Stimulated activated CD4-positive, alpha-beta T cell treated with anti-CD3 and anti-CD28 coated beads, Interleukin-12 subunit alpha, Interleukin-12 subunit beta, amount 100 ng/mL, for 4 hours (primary cell): ENCODE data around the gene CHIT1.

Source experiments
- DNase-seq: peaks from one replicate; pipeline ENCODE4 v3.0.0-alpha.2; 2020

The CHIT1 gene

DNA sequence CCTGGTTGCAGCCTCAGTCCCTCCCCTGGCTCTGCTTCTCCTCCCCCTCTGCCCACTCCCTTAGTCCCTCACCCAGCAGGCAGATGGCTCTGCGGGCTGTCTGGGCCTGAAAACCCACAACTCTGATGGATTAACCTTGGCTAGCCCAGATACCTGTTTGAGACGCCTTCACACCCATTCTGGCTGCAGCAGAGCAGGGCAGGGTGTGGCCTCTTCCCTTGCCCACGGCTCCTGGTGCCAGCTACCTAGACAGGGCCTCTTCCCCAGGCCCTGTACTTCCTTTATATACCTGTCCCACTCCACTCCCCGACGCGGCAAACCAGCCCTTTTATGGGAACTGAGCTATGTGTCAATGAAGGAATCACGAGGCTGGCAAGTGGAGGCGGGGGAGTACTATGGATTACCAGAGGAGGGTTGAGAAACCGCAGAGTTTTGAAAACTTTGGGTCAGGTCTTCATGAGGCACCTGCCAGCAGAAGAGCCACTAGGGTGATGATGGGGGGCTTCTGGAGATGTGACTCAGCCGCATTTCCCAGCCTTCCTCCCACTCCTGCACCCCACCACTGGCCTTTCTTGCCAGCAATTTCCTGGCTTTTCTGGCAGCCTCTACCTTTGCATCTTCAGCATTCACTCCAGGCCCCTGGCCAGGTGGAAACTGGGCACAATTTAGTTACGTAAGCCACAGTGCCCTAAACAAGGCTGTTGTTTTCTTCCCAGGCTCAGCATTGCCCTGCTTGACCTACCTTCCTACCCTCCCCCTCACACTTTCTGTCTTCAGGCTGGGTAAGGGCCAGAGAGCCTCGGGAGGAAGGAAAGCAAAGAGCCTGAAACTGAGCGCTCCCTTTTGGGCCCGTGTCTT lies 42.8 kb downstream of the CHIT1 start, which contains the start of gene CHI3L1:
Gene CHI3L1 (minus strand): TSS at position 259 of the 858 bp plus-strand sequence. CDS start 81 bp downstream, at position 178.
- no peak for DNase-seq

GRCh38 chr1:203186091-203186445 lies 43.4 kb downstream of the CHIT1 start:
- no peak for DNase-seq

DNA sequence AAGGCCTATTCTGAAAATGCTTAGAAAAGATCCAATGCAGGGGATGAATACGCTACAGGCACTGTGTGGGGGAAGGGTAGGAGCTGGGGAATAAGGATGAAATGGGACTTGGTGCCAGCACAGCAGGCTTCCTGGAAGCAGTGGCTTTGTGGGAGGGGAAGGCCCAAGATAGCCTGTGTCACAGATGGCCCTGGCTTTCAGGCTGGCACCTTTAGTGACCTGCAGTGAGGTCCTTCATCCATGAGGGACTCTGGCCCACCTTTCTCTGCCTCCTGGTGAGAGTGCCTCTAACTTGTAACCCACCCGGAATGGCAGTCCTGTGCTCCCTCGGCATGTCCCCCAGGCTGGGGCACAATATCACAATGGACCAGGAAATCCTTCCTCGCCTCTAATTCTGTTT lies 43.9 kb downstream of the CHIT1 start:
- no peak for DNase-seq

GRCh38 chr1:203185061-203185461 lies 44.4 kb downstream of the CHIT1 start:
- no peak for DNase-seq

DNA sequence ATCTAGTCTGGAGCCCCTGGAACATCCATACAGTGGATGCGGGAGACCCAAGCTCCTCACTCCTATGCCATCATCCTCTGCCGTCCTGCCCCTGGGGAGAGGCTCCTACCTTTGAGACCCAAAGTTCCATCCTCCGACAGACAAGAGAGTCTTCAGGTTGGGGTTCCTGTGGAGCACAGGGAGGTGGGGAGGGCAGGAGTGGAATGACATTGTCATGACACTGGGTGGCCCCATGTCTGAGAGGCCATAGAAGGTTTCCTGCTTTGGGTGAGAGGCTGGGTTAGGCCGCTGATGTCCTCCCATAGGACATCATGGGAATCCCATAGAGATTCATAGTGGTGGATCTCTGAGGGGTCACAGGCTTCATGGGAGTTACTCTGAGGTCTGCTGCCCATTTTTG lies 45.0 kb downstream of the CHIT1 start:
- no peak for DNase-seq

DNA sequence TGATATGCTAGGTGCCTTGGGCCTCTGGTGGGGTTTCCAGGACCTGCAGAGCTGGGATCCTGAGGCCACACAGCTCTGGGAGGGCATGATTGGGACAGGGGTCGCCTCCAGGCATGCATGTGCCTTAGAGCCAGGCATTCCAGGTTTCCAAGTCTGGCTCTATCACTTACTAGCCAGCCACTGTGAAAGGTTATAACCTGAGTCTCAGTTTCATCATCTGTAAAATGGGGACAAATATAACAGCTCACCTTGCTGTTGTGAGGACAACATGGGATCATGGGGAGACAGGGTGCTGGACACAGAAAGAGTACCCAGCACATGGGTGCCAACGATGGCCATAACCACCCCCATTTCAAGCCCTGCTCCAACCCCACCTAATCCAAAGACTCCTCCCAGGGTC lies 45.6 kb downstream of the CHIT1 start:
- no peak for DNase-seq

DNA sequence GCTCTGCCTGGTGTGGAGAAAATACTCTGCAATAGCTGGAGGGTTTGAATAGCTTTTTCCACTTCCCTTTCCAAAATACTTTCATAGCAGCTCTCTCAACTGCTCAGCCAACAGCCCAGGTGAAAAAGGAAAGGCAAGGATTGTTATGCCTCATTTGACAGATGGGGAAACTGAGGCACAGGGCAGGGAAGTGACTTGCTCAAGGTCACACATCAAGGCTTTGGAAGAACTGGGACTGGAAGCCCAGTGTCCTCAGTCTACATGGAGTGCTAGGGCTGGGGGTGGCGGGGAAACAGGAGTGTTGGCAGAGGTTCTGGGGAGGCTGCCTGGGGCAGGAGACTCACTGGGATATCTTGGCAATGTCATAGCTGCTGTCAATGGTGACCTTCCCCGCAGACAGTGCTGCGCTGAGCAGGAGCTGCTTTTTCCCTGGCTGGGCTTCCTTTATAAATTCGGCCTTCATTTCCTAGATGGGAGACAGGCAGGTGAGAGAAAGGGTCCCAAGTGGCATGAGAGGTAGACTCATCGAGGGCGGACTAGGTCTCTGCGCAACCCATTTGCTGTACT lies 47.0 kb downstream of the CHIT1 start:
- no peak for DNase-seq

DNA sequence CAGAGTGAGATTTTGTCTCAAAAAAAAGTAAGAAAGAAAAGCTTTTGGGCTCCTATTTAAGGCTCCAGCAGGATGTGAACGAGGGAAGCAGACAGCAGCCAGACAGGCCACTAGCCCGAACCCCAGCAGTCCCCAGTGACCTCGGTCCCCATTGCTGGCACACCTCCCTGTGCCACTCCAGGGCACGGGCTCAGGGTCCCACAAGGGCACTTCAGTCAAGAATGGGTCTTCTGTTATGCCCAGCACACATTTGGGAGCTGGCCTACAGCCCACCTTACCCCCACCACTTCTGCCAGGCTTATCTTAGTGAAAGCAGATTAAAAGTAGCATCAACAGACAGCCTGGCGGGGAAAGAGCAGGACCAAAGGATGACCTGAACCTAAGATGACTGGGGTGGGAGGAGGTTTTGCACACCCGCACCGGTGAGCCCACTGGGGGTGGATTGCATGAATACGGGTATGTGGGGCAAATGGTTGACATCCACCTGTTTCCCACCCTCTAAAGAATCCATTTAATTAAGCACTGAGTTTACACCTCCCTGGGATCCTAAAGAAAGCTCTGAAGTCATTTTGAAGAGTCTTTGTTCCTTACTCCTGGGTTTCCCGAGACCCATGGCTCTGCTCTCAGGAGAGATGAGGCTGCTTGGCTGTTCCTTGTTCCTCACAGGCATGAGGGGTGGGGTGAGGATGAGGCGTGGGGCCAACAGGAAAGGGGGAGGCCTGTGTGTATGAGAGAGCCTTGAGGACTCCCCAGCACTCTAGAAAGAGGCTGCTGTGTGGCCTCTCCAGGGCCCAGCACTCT lies 47.7 kb downstream of the CHIT1 start:
- DNase-seq: no peak

DNA sequence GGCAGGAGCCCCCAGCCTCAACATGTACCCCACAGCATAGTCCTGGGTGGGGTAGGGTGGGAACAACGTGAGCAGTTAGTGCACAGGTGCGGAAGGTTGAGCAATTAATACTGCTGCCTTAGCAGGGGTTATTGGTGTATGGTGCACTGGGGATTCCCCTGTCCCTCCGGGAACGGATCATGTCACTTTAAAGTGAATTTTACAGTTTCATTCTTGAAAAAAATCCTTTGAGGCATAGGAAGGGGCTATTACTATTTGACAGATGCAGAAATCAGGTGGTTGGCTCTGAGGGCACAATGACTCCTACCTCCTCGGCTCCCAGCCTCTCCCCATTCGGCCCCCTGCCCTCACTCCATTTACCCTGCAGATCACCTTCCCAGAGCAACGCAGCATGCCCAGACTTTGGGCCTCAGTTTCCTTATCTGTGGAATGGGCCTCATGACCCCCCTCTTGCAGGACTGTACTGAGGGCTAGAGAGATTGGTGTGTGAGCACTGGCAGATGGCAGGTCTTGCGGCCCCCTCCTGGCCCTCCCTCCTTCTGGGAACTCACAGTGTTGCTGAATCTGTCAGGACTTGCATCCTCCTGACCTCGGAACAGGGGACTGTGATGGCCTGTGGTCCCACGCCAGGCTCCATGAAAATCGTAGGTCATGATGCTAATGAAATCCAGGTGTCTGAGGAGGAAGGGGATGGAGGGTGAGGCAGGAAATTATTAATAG lies 48.7 kb downstream of the CHIT1 start:
- DNase-seq: no peak

DNA sequence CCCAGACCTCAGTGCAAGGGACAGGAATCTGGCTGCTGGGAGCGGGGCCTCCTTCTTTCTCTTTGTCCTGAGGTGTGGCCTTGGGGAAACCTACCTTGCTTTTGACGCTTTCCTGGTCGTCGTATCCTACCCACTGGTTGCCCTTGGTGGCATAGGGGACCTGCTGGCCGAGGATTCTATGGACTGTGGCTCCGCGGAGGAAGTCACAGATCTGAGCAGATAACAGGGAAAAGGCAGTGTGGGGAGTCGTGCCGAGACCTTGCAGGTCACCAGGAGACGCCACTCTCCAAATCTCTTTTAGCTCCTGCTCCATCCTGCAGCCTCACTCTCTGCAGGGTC lies 49.8 kb downstream of the CHIT1 start:
- DNase-seq: no peak

DNA sequence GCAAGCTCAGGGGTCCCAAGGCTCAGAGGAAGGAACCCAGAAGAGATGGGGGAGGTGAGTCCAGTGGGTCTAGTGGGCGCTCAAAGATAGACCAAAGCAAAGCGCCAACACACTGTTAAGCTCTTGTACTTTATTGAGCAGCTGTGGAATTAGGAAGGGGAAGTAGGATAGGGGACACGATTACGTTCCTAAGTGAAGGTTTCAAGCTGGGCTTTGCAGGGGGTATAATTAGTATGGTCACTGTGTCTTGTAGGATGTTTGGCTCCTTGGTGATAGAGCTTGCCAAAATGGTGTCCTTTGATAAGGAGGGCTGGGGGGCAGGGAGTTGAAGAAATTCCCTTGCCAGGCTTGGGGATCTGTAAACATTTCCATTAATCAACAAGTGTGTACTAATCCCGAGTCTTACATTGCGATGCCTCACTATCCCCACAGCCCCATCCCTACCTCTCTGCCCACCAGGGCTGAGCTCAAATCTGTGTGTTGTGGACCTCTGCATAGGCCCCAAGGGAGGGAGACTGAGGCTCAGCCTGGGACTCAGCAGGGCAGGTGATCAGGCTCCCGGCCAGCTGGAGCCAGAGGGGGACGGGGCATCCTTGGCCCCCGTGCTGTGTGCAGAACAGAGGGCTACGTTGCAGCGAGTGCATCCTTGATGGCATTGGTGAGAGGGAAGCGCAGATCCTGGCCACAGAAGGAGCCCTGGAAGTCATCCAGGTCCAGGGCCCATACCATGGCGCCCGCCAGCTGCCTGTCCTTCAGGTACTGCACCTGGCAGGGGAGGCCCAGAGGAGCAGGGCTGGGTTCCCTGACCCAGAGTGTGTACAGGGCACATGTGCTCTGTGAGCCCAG lies 50.4 kb downstream of the CHIT1 start:
- DNase-seq: no peak

GRCh38 chr1:203178083-203178482 lies 51.4 kb downstream of the CHIT1 start:
- no peak for DNase-seq

GRCh38 chr1:203177470-203178039 lies 51.9 kb downstream of the CHIT1 start:
- DNase-seq: no peak

- DNase-seq: no peak
Measured at GRCh38 chr1:203177036-203177405, 52.5 kb downstream of the CHIT1 start.

DNA sequence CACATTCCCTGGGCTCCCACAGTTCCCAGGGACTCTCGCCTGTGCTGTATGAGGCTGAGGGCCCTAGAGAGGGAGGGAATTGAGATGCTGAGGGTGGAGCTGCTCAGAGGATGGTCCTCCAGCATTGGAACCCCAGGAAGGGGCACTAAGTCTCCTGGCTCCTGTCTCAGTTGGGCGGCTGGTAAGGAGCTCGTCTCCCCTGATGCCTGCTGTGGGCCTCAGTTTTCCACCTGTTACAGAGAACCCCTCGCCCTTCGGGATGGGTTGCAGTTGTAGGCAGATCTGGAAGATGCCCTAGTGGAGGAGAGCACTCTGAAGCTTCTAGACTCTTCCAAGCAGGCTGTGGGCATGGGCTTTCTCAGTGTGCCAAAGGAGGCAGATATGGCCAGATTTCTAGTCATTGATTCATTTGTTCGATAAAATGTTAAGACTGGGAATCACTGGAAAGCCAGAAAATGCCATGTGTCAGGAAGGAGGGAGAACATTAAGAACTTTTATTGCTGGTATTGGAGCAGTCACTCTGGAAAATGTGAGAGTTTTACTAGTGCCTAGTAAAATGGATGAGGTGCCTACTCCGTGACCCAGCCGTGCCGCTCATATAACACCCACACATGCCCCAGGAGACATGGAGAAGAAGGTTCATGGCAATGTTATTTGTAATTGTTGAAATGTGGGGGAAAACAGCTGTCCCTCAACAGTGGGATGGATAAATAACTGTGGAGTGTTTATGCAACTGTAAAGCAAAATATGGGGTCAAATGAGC lies 53.0 kb downstream of the CHIT1 start:
- no peak for DNase-seq

GRCh38 chr1:203175827-203176241 lies 53.6 kb downstream of the CHIT1 start:
- no peak for DNase-seq

DNA sequence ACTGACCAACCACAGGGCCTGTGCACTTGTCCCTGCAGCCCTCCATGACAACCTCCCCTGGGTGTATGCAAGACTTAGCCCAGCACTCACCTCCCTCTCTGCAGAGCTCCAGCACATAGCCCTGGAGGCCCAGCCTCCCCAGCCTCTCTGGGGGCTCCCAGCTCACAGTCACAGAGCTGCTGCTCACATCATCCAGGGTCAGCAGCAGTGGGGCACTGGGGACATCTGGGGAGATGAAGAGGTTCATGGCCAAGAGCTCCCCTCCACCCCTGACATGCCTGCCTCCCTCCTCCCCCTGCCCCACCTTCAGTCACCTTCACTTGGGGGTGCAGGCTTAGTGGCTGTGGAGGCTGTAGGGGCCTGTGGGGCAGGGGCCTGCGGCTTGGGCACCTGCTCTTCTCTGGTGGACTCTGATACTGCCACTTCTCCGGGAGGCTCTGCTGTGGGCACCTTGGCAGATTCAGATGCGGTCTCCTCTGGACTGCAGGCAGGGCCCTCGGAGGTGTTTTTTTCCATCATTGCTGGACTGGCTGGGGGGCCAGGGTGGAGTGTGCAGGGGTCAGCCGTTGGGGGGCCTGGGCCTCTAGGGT lies 54.1 kb downstream of the CHIT1 start, which contains the start of gene MYBPH:
Gene MYBPH (minus strand): TSS at position 590 of the 590 bp plus-strand sequence. CDS start 71 bp downstream, at position 519.
- no peak for DNase-seq

GRCh38 chr1:203174324-203174985 lies 55.0 kb downstream of the CHIT1 start:
- no peak for DNase-seq

DNA sequence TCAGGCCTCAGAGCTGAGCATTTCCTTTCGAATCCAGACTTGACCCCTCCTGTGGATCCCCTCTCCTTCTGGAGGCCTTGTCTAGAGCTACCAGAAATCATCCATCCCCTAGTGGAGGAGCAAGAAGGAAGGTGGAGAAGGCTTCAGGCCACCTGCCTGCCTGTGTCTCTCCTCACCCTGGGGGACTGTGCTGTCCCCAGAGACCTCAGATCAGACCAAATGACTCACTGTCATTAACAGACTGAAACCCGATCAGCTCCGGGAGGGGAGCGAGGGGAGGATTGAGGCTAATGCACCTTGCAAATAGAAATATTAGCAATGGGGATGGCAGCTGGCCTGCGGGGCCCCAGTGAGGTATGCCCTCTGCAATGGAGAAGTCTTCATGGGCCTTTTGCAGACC lies 55.9 kb downstream of the CHIT1 start:
- no peak for DNase-seq

- no peak for DNase-seq
Measured at GRCh38 chr1:203173011-203173555, 56.4 kb downstream of the CHIT1 start.
